IMR-90 (cell line): ENCODE data around the gene TTC3.

Experiments
- BHLHE40 ChIP-seq: fragments of 150-350 bp; IDR thresholded peaks from 2 replicates; pipeline ENCODE4 v1.6.1; 2016; ENCODE audit warnings: mild to moderate bottlenecking, low read depth, low read length
- CEBPB ChIP-seq: IDR thresholded peaks from 2 replicates; pipeline ENCODE4 v1.6.1; 2012; ENCODE audit warnings: low read depth, low read length, improper control_type of control experiment
- POLR2A ChIP-seq: IDR thresholded peaks from 2 replicates; pipeline ENCODE4 v1.6.1; 2012; ENCODE audit warnings: mild to moderate bottlenecking, low read depth, low read length
- RAD21 ChIP-seq: IDR thresholded peaks from 2 replicates; pipeline ENCODE4 v1.6.1; 2012; ENCODE audit warnings: low read length, improper control_type of control experiment
- SMC3 ChIP-seq: fragments of 150-350 bp; IDR thresholded peaks from 2 replicates; pipeline ENCODE4 v1.6.1; 2016; ENCODE audit warnings: low read depth, mild to moderate bottlenecking, antibody characterized with exemption, low read length, moderate library complexity
- TF ChIP-seq, protein P1 (sequence below): conservative IDR thresholded peaks from 2 replicates; pipeline ENCODE4 v1.5.1; 2012; ENCODE audit warnings: mild to moderate bottlenecking, low read depth, low read length, improper control_type of control experiment
- TF ChIP-seq, protein P2 (sequence below): fragments of 150-350 bp; IDR thresholded peaks from 2 replicates; pipeline ENCODE4 v1.6.1; 2017; ENCODE audit warnings: mild to moderate bottlenecking, antibody characterized with exemption, low read length, low read depth
- TF ChIP-seq, protein P3 (sequence below): fragments of 150-350 bp; IDR thresholded peaks from 2 replicates; pipeline ENCODE4 v1.6.1; 2016; ENCODE audit warnings: low read depth, mild to moderate bottlenecking, low read length, moderate library complexity, borderline replicate concordance

DNA sequence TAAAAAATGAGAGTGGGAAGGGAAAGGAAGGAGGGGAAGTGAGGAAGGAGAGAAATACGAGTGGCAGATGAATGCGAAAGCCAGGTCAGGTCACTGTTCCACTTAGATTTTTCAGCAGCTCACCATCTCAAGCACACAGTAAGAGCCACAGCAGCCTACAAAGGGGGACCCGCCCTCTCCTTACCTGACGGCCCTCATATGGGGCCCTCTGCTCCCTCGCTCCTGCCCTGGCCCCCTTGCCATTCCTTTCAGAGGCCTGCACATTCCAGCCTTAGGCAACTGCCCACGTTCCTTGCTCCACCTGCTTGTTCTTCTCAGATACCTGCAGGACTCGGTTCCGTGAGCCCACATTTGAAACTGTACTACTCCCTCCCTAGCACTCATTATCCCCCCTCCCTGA is 172.1 kb downstream of the TTC3 start:
- TF ChIP-seq, protein P1, sequence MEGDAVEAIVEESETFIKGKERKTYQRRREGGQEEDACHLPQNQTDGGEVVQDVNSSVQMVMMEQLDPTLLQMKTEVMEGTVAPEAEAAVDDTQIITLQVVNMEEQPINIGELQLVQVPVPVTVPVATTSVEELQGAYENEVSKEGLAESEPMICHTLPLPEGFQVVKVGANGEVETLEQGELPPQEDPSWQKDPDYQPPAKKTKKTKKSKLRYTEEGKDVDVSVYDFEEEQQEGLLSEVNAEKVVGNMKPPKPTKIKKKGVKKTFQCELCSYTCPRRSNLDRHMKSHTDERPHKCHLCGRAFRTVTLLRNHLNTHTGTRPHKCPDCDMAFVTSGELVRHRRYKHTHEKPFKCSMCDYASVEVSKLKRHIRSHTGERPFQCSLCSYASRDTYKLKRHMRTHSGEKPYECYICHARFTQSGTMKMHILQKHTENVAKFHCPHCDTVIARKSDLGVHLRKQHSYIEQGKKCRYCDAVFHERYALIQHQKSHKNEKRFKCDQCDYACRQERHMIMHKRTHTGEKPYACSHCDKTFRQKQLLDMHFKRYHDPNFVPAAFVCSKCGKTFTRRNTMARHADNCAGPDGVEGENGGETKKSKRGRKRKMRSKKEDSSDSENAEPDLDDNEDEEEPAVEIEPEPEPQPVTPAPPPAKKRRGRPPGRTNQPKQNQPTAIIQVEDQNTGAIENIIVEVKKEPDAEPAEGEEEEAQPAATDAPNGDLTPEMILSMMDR = no peak
- TF ChIP-seq POLR2A (no peak), BHLHE40 (no peak), RAD21 (no peak), CEBPB (no peak), SMC3 (no peak)
- TF ChIP-seq, protein P2, sequence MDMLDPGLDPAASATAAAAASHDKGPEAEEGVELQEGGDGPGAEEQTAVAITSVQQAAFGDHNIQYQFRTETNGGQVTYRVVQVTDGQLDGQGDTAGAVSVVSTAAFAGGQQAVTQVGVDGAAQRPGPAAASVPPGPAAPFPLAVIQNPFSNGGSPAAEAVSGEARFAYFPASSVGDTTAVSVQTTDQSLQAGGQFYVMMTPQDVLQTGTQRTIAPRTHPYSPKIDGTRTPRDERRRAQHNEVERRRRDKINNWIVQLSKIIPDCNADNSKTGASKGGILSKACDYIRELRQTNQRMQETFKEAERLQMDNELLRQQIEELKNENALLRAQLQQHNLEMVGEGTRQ = no peak
- TF ChIP-seq, protein P3, sequence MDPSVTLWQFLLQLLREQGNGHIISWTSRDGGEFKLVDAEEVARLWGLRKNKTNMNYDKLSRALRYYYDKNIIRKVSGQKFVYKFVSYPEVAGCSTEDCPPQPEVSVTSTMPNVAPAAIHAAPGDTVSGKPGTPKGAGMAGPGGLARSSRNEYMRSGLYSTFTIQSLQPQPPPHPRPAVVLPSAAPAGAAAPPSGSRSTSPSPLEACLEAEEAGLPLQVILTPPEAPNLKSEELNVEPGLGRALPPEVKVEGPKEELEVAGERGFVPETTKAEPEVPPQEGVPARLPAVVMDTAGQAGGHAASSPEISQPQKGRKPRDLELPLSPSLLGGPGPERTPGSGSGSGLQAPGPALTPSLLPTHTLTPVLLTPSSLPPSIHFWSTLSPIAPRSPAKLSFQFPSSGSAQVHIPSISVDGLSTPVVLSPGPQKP = no peak
